Cardiac fibroblast (primary cell): Measurements from ENCODE around the gene HLA-DMB.

Experiments used
- DNase-seq, 2 donors: peaks; one replicate each; pipeline versions ENCODE4 v3.0.0 to v3.0.0-alpha.2; 2010; ENCODE audit warnings: low read depth in 2 of 2
- H3K4me3 ChIP-seq, 2 donors: replicated peaks in 1 of 2; 1 replicate in 1 of 2; 2 replicates in 1 of 2; pipeline ENCODE4 v1.5.1; 2011; ENCODE audit warnings: low read depth in 2 of 2, low read length in 2 of 2, mild to moderate bottlenecking in 2 of 2, moderate library complexity in 1 of 2
- TF ChIP-seq, protein P1 (sequence below): IDR thresholded peaks from one replicate; pipeline ENCODE4 v1.5.1; 2011; ENCODE audit warnings: low read depth, mild to moderate bottlenecking, low read length, inconsistent platforms

The HLA-DMB gene

DNA sequence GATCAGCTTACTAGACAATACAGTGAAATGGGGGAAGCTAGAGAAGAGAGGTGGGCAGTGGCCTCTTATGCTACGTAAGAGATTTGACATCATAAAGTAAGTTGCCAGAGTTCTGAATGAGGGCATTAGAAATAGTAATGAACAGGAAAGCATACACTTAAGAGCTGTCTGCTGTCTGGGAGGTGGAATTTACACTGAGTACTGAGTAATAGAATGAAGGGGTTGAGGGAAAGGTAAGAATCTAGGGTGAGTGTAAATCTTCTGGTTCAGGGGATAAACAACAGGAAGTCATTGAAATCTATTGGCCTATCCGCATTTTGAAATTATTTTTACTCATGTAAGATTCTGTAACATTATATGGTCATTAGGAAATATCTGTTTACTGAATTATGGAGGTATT, 35.8 kb downstream of the HLA-DMB start:
- TF ChIP-seq, protein P1, sequence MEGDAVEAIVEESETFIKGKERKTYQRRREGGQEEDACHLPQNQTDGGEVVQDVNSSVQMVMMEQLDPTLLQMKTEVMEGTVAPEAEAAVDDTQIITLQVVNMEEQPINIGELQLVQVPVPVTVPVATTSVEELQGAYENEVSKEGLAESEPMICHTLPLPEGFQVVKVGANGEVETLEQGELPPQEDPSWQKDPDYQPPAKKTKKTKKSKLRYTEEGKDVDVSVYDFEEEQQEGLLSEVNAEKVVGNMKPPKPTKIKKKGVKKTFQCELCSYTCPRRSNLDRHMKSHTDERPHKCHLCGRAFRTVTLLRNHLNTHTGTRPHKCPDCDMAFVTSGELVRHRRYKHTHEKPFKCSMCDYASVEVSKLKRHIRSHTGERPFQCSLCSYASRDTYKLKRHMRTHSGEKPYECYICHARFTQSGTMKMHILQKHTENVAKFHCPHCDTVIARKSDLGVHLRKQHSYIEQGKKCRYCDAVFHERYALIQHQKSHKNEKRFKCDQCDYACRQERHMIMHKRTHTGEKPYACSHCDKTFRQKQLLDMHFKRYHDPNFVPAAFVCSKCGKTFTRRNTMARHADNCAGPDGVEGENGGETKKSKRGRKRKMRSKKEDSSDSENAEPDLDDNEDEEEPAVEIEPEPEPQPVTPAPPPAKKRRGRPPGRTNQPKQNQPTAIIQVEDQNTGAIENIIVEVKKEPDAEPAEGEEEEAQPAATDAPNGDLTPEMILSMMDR, result no peak
- no peak for DNase-seq
- H3K4me3 ChIP-seq, result no peak overlapping the region

DNA sequence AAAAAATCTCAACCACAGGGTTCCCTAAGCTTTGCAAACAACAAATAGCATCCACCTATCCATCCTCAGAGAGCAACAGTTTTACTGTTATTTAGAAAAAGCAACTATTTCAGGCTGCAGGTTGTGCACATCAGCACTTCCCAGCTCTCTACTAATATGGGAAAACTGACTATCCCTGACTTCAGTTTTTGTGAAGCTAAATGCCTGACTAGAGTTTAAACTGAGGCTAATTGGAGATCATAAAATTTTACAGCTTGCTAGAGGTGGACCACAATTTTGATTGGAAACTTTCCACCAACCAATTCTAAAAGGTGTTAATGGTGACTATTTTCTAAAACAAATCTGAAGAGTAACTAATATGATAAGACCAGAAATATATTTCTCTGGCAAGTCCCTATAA, 36.9 kb downstream of the HLA-DMB start:
- no peak for DNase-seq
- H3K4me3 ChIP-seq, result no peak overlapping the region
- TF ChIP-seq, protein P1, result no peak

DNA sequence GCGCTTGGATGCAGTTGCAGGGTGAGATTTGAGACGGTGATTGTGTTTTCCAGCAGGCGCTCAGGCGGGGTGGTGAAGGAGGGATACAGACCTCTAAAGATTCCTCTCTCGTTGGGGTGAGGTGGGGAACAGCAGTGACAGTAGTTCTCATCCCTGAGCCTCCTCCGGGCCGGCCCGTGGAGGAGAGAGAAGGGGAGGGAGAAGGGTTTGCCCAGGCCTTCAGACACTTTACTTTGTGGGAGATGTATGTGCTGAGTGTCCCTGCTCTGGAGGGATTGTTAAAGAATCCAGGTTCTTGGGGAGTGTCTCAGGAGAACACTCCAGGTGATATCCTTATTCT, 45.9 kb downstream of the HLA-DMB start:
- H3K4me3 ChIP-seq, result peak overlapping the region; percentile 72 to 86
- DNase-seq, result no peak
- TF ChIP-seq, protein P1, result no peak

DNA sequence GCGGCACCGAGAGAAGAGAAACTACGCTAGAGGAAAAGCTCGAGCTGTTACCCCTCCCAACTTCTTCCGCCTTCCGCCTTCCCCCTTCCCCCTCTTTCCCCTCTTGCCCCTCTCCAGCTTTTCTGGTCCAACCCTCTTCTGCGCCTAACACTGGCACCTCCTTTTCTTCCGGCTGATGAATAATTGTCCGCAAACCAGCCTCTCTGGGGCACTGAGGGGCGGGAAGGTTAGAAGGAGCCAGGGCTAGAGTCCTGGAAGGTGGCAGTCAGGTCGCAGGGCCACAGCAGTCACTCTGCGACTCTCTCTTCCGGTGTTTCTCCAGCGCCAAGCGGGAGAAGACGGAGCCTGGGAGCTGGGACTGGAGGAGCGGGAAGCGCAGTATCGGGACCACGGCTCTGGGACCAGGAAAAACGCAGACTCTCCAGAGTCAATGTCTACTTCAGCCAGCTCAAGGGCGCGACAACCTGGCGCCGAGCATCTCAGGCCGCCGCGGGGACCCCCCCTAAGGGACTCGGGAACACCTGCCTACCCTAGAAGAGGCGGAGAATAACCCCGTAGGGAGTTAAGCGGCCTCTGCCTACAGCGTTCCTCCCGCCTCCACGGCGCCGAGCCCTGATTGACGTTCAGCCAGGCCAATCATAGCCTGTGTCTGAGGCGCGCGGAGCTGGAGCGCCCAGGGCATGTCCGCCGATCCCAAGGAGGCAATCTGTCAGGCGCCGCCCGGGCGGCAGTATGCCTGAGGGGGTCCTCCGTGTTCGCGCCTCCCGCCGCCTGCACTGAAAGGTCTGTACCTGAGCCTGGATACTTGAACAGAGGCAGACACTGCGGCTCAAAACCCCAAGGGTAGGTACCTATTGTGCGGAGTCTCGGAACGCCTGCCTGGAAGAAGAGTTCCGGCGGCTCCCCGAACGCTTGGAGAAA, 46.5 kb downstream of the HLA-DMB start:
- H3K4me3 ChIP-seq, result peak overlapping the region; percentile 72 to 86
- TF ChIP-seq, protein P1, result no peak
- DNase-seq, result peak; percentile 93 to 94

DNA sequence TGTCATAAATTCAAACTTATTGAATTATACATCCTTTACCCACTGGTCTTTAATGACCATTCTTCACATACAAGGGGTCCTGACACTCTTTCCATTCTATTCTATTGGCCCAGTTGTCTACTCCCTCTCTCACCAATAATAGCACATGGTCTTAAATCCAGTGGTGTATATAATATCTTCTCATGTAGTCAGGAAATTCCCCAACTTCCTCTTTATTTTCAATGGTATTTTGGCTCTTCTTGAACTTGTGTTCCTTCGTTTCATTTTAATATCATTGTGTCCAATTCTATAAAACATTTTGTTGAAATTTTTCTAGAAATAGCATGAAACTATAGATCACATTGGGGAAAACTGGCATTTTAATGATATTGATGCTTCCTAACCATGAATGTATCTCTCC, 50.0 kb downstream of the HLA-DMB start:
- TF ChIP-seq, protein P1, result no peak
- no peak overlapping the region for H3K4me3 ChIP-seq
- no peak for DNase-seq

DNA sequence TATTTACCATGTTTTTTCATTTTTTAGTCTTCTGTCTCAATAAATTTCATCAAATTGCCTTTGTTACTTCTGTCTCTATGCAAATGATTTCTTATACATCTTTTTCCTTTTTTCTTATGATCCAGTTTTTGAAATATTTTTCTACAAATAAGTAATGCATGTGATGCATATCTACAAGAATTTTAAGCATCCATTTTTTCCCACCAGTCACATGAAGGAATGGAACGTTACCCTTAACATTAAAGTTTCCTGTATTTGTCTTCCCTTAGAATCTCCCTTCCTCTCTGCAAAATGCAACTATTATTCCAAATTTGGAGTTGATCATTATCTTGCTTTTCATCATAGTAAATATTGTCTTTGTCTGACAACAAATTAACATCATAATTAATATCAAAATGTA, 51.3 kb downstream of the HLA-DMB start:
- DNase-seq, result peak in 1 of 2 donors; percentile 22
- TF ChIP-seq, protein P1, result no peak
- H3K4me3 ChIP-seq, result no peak overlapping the region
